B cell (primary cell): ENCODE measurements around the gene DYRK1A. TPM values are rescaled to one million over a fixed set of nuclear protein-coding genes. Genes with fewer than 3 reads are reported as not detected.

ENCODE experiments used
- ATAC-seq: fragments of 200-7000 bp; cut with Tn5 transposase; one replicate; pipeline ENCODE4 v1.10.0; 2021; ENCODE audit warnings: low read depth, mild to moderate bottlenecking, moderate number of reproducible peaks, moderate library complexity
- CTCF ChIA-PET: fragments of 350-600 bp; sonication (Branson Sonifier 250); formaldehyde crosslinking; loops from one replicate; lab custom pipeline; 2021; ENCODE audit warnings: antibody characterized with exemption, inconsistent platforms; lab: Charles Lee
- POLR2A ChIA-PET: fragments of 350-600 bp; sonication (Branson Sonifier 250); formaldehyde crosslinking; loops from one replicate; lab custom pipeline; 2021; ENCODE audit warnings: antibody characterized with exemption; lab: Charles Lee
- DNase-seq: peaks from one replicate; pipeline ENCODE4 v3.0.0; 2013
- H2AFZ ChIP-seq: 2 replicates; pipeline ENCODE4 v1.6.1; 2012; ENCODE audit warnings: mild to moderate bottlenecking, low read depth, low read length; ENCODE audit not compliant: insufficient read depth, poor library complexity, severe bottlenecking
- H3K27ac ChIP-seq, 2 donors: 1 replicate in 1 of 2; 2 replicates in 1 of 2; pipeline ENCODE4 v1.5.1; 2012 to 2013; ENCODE audit warnings: low read length in 2 of 2, mild to moderate bottlenecking in 2 of 2, moderate library complexity in 1 of 2
- H3K27me3 ChIP-seq, 4 experiments: fragments of 200-600 bp in 1 of 4; sonication (generic) in 1 of 4; replicated peaks in 1 of 4; 1 replicate in 2 of 4; 2 replicates in 2 of 4; pipeline versions ENCODE4 v1.6.1 to v1.7.0; 2013 to 2016; ENCODE audit warnings: low read length in 3 of 4, mild to moderate bottlenecking in 2 of 4, mixed read lengths in 1 of 4, moderate library complexity in 1 of 4; ENCODE audit not compliant: insufficient read depth in 4 of 4, control insufficient read depth in 3 of 4; ENCODE audit errors: control extremely low read depth in 1 of 4
- H3K36me3 ChIP-seq, 2 experiments: replicated peaks in 1 of 2; 1 replicate in 1 of 2; 2 replicates in 1 of 2; pipeline versions ENCODE4 v1.6.1 to v1.7.1; 2013; ENCODE audit warnings: low read length in 1 of 2; ENCODE audit not compliant: insufficient read depth in 2 of 2, control insufficient read depth in 1 of 2; ENCODE audit errors: control extremely low read depth in 1 of 2, extremely low read depth in 1 of 2
- H3K4me1 ChIP-seq, 2 donors: fragments of 200-600 bp in 1 of 2; sonication (generic) in 1 of 2; 1 replicate in 1 of 2; 2 replicates in 1 of 2; pipeline versions ENCODE4 v1.5.1 to v1.6.1; 2013 to 2017; ENCODE audit warnings: low read length in 2 of 2; ENCODE audit not compliant: control insufficient read depth in 2 of 2, insufficient read depth in 2 of 2
- H3K4me2 ChIP-seq: replicated peaks from 2 replicates; pipeline ENCODE3; 2012; ENCODE audit warnings: mild to moderate bottlenecking, low read depth, low read length; ENCODE audit not compliant: poor library complexity, severe bottlenecking
- H3K4me3 ChIP-seq, 5 experiments: fragments of 200-600 bp in 1 of 5; sonication (generic) in 1 of 5; 1 replicate in 3 of 5; 2 replicates in 2 of 5; pipeline versions ENCODE4 v1.5.1 to v1.7.0; 2011 to 2016; ENCODE audit warnings: low read length in 4 of 5, mild to moderate bottlenecking in 4 of 5, low read depth in 2 of 5, control low read depth in 1 of 5, moderate library complexity in 1 of 5; ENCODE audit not compliant: insufficient read depth in 1 of 5; ENCODE audit errors: control extremely low read depth in 1 of 5, extremely low read depth in 1 of 5
- H3K79me2 ChIP-seq: fragments of 200-600 bp; sonication (generic); one replicate; pipeline ENCODE4 v1.6.0; 2016; ENCODE audit warnings: low read length; ENCODE audit not compliant: control insufficient read depth, insufficient read depth
- H3K9ac ChIP-seq: fragments of 200-600 bp; sonication (generic); 2 replicates; pipeline ENCODE4 v1.6.1; 2017; ENCODE audit warnings: mild to moderate bottlenecking, low read length, moderate library complexity
- H3K9me3 ChIP-seq, 3 donors: one replicate each; pipeline versions ENCODE4 v1.6.1 to v1.7.1; 2013; ENCODE audit warnings: low read length in 2 of 3; ENCODE audit not compliant: control insufficient read depth in 2 of 3, insufficient read depth in 1 of 3; ENCODE audit errors: control extremely low read depth in 1 of 3
- H4K20me1 ChIP-seq: 2 replicates; pipeline ENCODE4 v1.6.0; 2012; ENCODE audit warnings: mild to moderate bottlenecking, low read length; ENCODE audit not compliant: insufficient read depth, control insufficient read depth, poor library complexity, severe bottlenecking
- H3K27ac Mint-ChIP-seq: one replicate; pipeline ENCODE4 v1.8.0; 2021; ENCODE audit warnings: mixed read lengths
- H3K27me3 Mint-ChIP-seq: one replicate; pipeline ENCODE4 v1.8.0; 2021; ENCODE audit warnings: mixed read lengths
- H3K4me1 Mint-ChIP-seq: one replicate; pipeline ENCODE4 v1.8.0; 2021; ENCODE audit warnings: mixed read lengths
- H3K4me3 Mint-ChIP-seq: one replicate; pipeline ENCODE4 v1.8.0; 2021; ENCODE audit warnings: mixed read lengths
- H3K9me3 Mint-ChIP-seq: one replicate; pipeline ENCODE4 v1.8.0; 2022; ENCODE audit warnings: mixed read lengths; ENCODE audit not compliant: insufficient read depth
- EZH2 ChIP-seq: IDR thresholded peaks from 2 replicates; pipeline ENCODE4 v1.6.1; 2012; ENCODE audit warnings: borderline replicate concordance, low read depth, mild to moderate bottlenecking, moderate library complexity, low read length; ENCODE audit not compliant: insufficient read depth, poor library complexity, severe bottlenecking
- WGBS: methylation state at CpG from one replicate; pipeline ENCODE4 v1.1.5; 2013; ENCODE audit warnings: missing lambda C conversion rate; ENCODE audit not compliant: insufficient coverage; 5-methylcytosine and 5-hydroxymethylcytosine counted together
- intact Hi-C: fragments of 100-400 bp; cut with micrococcal nuclease; formaldehyde crosslinking; loops from one replicate; pipeline ENCODE4 v1.10.0; 2022
- polyA plus RNA-seq: library from polyadenylated mRNA; depleted of rRNA; stranded (reverse); fragments of >200 nt; gene quantifications from 2 replicates; pipeline ENCODE4 v1.2.3, GENCODE V29; 2012
- total RNA-seq, 2 donors: library from RNA; stranded (reverse); fragments of 120-200 nt in 1 of 2; gene quantifications; 1 replicate in 1 of 2; 2 replicates in 1 of 2; pipeline versions ENCODE4 v1.2.3 to v1.2.4, GENCODE V29; 2013 to 2022
- TF ChIP-seq, protein P1 (sequence below): fragments of 200-600 bp; IDR thresholded peaks from one replicate; pipeline ENCODE4 v1.8.0; 2022; ENCODE audit warnings: antibody characterized with exemption, mild to moderate bottlenecking

Gene DYRK1A
- total and polyA plus RNA-seq, 2 donors (not counting 1 experiment from before 2014, with no cell fraction given) = 46.6 to 147 TPM

DNA sequence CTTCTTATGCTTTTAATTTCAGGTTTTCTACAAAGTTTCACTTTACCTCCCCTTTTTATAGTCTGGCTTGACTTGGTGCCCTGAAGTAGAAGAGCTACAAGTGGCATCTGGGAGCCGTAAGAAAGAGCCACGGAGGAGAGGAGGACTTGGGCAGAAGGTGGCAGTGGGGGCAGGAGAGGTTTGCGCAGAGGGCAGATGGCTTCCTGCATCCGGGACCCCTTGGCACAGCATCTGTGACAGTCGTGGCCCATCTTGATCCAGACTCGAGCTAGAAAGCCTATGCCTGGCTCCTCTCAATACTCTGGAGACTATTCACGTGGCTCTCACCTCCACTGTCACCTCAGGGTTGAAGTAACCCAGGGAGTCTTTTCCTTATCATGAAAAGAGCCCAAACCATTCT lies 169.1 kb downstream of the DYRK1A start:
- intact Hi-C loops = no loop called here
- Histone ChIP-seq H3K9ac (no peak overlapping the region), H3K27ac (no peak overlapping the region), H3K27me3 (peaks cover 0 to 46% (median 15%) of the 10 kb centered on the region in 4 experiments), H2AFZ (no peak overlapping the region), H4K20me1 (no peaks in the 10 kb centered on the region), H3K36me3 (no peaks in the 10 kb centered on the region), H3K9me3 (peaks cover 0 to 28% (median 3%) of the 10 kb centered on the region in 3 donors), H3K79me2 (no peaks in the 10 kb centered on the region), H3K4me1 (no peaks in the 10 kb centered on the region), H3K4me3 (no peak overlapping the region), H3K4me2 (no peak overlapping the region)
- DNase-seq (no peak), ATAC-seq (no peak)
- no peaks in the 10 kb centered on the region for H3K4me1 Mint-ChIP-seq
- no peak overlapping the region for H3K27ac Mint-ChIP-seq
- peaks cover 46% of the 10 kb centered on the region for H3K27me3 Mint-ChIP-seq
- CTCF ChIA-PET = no interaction called here
- peaks cover 5% of the 10 kb centered on the region for H3K9me3 Mint-ChIP-seq
- POLR2A ChIA-PET = no interaction called here
- no peak overlapping the region for H3K4me3 Mint-ChIP-seq
- 87% methylated on average over 6 of the region's 7 CpGs for WGBS
- no peak for TF ChIP-seq EZH2
- TF ChIP-seq, protein P1, sequence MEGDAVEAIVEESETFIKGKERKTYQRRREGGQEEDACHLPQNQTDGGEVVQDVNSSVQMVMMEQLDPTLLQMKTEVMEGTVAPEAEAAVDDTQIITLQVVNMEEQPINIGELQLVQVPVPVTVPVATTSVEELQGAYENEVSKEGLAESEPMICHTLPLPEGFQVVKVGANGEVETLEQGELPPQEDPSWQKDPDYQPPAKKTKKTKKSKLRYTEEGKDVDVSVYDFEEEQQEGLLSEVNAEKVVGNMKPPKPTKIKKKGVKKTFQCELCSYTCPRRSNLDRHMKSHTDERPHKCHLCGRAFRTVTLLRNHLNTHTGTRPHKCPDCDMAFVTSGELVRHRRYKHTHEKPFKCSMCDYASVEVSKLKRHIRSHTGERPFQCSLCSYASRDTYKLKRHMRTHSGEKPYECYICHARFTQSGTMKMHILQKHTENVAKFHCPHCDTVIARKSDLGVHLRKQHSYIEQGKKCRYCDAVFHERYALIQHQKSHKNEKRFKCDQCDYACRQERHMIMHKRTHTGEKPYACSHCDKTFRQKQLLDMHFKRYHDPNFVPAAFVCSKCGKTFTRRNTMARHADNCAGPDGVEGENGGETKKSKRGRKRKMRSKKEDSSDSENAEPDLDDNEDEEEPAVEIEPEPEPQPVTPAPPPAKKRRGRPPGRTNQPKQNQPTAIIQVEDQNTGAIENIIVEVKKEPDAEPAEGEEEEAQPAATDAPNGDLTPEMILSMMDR = no peak

- no peak overlapping the region for H2AFZ ChIP-seq
- POLR2A ChIA-PET = no interaction called here
These were observed 170.2 kb downstream of the DYRK1A start for GRCh38 chr21:37536616-37537278.

More at GRCh38 chr21:37536616-37537278, 170.2 kb downstream of the DYRK1A start:
- CTCF ChIA-PET = no interaction called here
- Histone ChIP-seq H3K9me3 (peaks cover 0 to 19% (median 3%) of the 10 kb centered on the region in 3 donors), H3K27me3 (peaks cover 0 to 37% (median 12%) of the 10 kb centered on the region in 4 experiments), H3K36me3 (no peaks in the 10 kb centered on the region), H3K4me1 (no peaks in the 10 kb centered on the region), H4K20me1 (no peaks in the 10 kb centered on the region), H3K27ac (no peak overlapping the region), H3K9ac (no peak overlapping the region), H3K79me2 (no peaks in the 10 kb centered on the region), H3K4me2 (no peak overlapping the region), H3K4me3 (no peak overlapping the region)
- H3K9me3 Mint-ChIP-seq = peaks cover 5% of the 10 kb centered on the region
- H3K4me3 Mint-ChIP-seq = no peak overlapping the region
- peaks cover 53% of the 10 kb centered on the region for H3K27me3 Mint-ChIP-seq
- ATAC-seq = no peak
- WGBS = 56% methylated on average over 6 of the region's 8 CpGs
- intact Hi-C loops = no loop called here
- no peak for DNase-seq
- no peak overlapping the region for H3K27ac Mint-ChIP-seq
- no peak for TF ChIP-seq EZH2
- TF ChIP-seq, protein P1 = no peak
- H3K4me1 Mint-ChIP-seq = no peaks in the 10 kb centered on the region
